GM23338 (cell line): Measurements from ENCODE around the gene ECT2. TPM values are rescaled to one million over a fixed set of nuclear protein-coding genes. Genes with fewer than 3 reads are reported as not detected.

ENCODE experiments used
- ATAC-seq: fragments of 200-7000 bp; cut with Tn5 transposase; 3 replicates; pipeline ENCODE4 v1.9.1; 2020
- DNase-seq: peaks from one replicate; pipeline ENCODE4 v3.0.0-alpha.2; 2015; ENCODE audit warnings: low spot score
- H2AFZ ChIP-seq: fragments of 200-600 bp; sonication (generic); 2 replicates; pipeline ENCODE4 v1.8.0; 2016; ENCODE audit warnings: antibody characterized with exemption, mild to moderate bottlenecking, moderate library complexity
- H3F3A ChIP-seq: fragments of 200-600 bp; sonication (generic); replicated peaks from 2 replicates; pipeline ENCODE4 v1.8.0; 2017; ENCODE audit warnings: antibody characterized with exemption, mixed run types, low read depth
- H3K27ac ChIP-seq: fragments of 200-600 bp; sonication (generic); 2 replicates; pipeline ENCODE4 v1.6.1; 2016; ENCODE audit warnings: low read depth
- H3K27me3 ChIP-seq: fragments of 200-600 bp; sonication (generic); 2 replicates; pipeline ENCODE4 v1.8.0; 2016; ENCODE audit warnings: mild to moderate bottlenecking, mixed run types, moderate library complexity; ENCODE audit not compliant: insufficient read depth
- H3K36me3 ChIP-seq: fragments of 200-600 bp; sonication (generic); 2 replicates; pipeline ENCODE4 v1.8.0; 2016; ENCODE audit warnings: mild to moderate bottlenecking; ENCODE audit not compliant: insufficient read depth
- H3K4me1 ChIP-seq: fragments of 200-600 bp; sonication (generic); 2 replicates; pipeline ENCODE4 v1.8.0; 2016; ENCODE audit warnings: mild to moderate bottlenecking, moderate library complexity; ENCODE audit not compliant: insufficient read depth
- H3K4me2 ChIP-seq: fragments of 200-600 bp; sonication (generic); 2 replicates; pipeline ENCODE4 v1.7.1; 2017; ENCODE audit warnings: mixed run types
- H3K4me3 ChIP-seq: fragments of 200-600 bp; sonication (generic); 2 replicates; pipeline ENCODE4 v1.6.1; 2016; ENCODE audit warnings: mixed run types
- H3K79me2 ChIP-seq: fragments of 200-600 bp; sonication (generic); replicated peaks from 2 replicates; pipeline ENCODE4 v1.8.0; 2017; ENCODE audit warnings: mild to moderate bottlenecking; ENCODE audit not compliant: insufficient read depth
- H3K9me2 ChIP-seq: fragments of 200-600 bp; sonication (generic); 2 replicates; pipeline ENCODE4 v1.8.0; 2017; ENCODE audit not compliant: insufficient read depth
- H4K20me1 ChIP-seq: fragments of 200-600 bp; sonication (generic); replicated peaks from 2 replicates; pipeline ENCODE4 v1.8.0; 2017; ENCODE audit warnings: mild to moderate bottlenecking; ENCODE audit not compliant: insufficient read depth
- H3K27ac Mint-ChIP-seq: 2 replicates; pipeline ENCODE4 v1.8.0; 2020; ENCODE audit warnings: inconsistent platforms, mild to moderate bottlenecking, moderate library complexity, mixed read lengths
- H3K27me3 Mint-ChIP-seq: 3 replicates; pipeline ENCODE4 v1.8.0; 2022; ENCODE audit warnings: low read depth, mild to moderate bottlenecking, moderate library complexity, mixed read lengths, inconsistent platforms; ENCODE audit not compliant: insufficient read depth, poor library complexity
- H3K36me3 Mint-ChIP-seq: 3 replicates; pipeline ENCODE4 v1.8.0; 2021; ENCODE audit warnings: low read depth, mild to moderate bottlenecking, inconsistent platforms, moderate library complexity, mixed read lengths
- H3K4me1 Mint-ChIP-seq: 3 replicates; pipeline ENCODE4 v1.8.0; 2020; ENCODE audit warnings: mild to moderate bottlenecking, inconsistent platforms, mixed read lengths
- H3K4me3 Mint-ChIP-seq: 3 replicates; pipeline ENCODE4 v1.8.0; 2021; ENCODE audit warnings: moderate library complexity, mild to moderate bottlenecking, inconsistent platforms, mixed read lengths
- H3K9me3 Mint-ChIP-seq: 3 replicates; pipeline ENCODE4 v1.8.0; 2020; ENCODE audit warnings: moderate library complexity, mild to moderate bottlenecking, inconsistent platforms, mixed read lengths
- CREB1 ChIP-seq: fragments of 250-450 bp; sonication (Bioruptor Pico); IDR thresholded peaks from 2 replicates; pipeline ENCODE4 v1.5.0; 2020; ENCODE audit warnings: low read depth, mild to moderate bottlenecking, moderate library complexity
- CTCF ChIP-seq, 2 experiments: fragments of 200-600 bp in 1 of 2; sonication (generic) in 1 of 2; conservative IDR thresholded peaks; 2 replicates each; pipeline versions ENCODE4 v1.5.1 to v1.6.1; 2016 to 2017; ENCODE audit warnings: antibody characterized with exemption in 2 of 2, low read depth in 2 of 2, mild to moderate bottlenecking in 2 of 2, moderate library complexity in 1 of 2
- EZH2 ChIP-seq: fragments of 200-600 bp; sonication (generic); IDR thresholded peaks from one replicate; pipeline ENCODE4 v1.8.0; 2017; ENCODE audit warnings: antibody characterized with exemption, mild to moderate bottlenecking, low read depth; ENCODE audit not compliant: unreplicated experiment
- JUNB ChIP-seq: IDR thresholded peaks from one replicate; pipeline ENCODE4 v1.6.1; 2016; ENCODE audit warnings: antibody characterized with exemption; ENCODE audit not compliant: unreplicated experiment
- POLR2AphosphoS5 ChIP-seq: IDR thresholded peaks from 2 replicates; pipeline ENCODE4 v1.6.1; 2016; ENCODE audit warnings: antibody characterized with exemption, low read depth
- REST ChIP-seq: IDR thresholded peaks from one replicate; pipeline ENCODE4 v1.6.1; 2018; ENCODE audit warnings: antibody characterized with exemption; ENCODE audit not compliant: unreplicated experiment
- STAT1 ChIP-seq: IDR thresholded peaks from one replicate; pipeline ENCODE4 v1.6.1; 2016; ENCODE audit warnings: antibody characterized with exemption; ENCODE audit not compliant: unreplicated experiment
- ZNF114 ChIP-seq: fragments of 250-450 bp; sonication (Bioruptor Pico); IDR thresholded peaks from 2 replicates; pipeline ENCODE4 v1.5.0; 2020; ENCODE audit warnings: mild to moderate bottlenecking, moderate library complexity
- ZNF331 ChIP-seq: fragments of 250-450 bp; sonication (Bioruptor Pico); IDR thresholded peaks from 2 replicates; pipeline ENCODE4 v1.5.0; 2020; ENCODE audit warnings: low read depth, mild to moderate bottlenecking, moderate library complexity
- polyA plus RNA-seq: library from polyadenylated mRNA; unstranded; fragments of >200 nt; fragmentation: Nextera tagmentation; extraction: Ambion mirVana; gene quantifications from 2 replicates; pipeline ENCODE4 v1.2.1, GENCODE V29; 2016
- total RNA-seq: library from RNA; depleted of rRNA; stranded (reverse); fragments of >200 nt; shearing (Covaris generic); gene quantifications from 2 replicates; pipeline ENCODE4 v1.2.3, GENCODE V29; 2014
- TF ChIP-seq, protein P1 (sequence below): fragments of 250-450 bp; sonication (Bioruptor Pico); IDR thresholded peaks from 2 replicates; pipeline ENCODE4 v1.5.0; 2020; ENCODE audit warnings: mild to moderate bottlenecking, moderate library complexity

ECT2 gene
- total and polyA plus RNA-seq, 2 experiments from 2014 or later, result 102 to 111 TPM

DNA sequence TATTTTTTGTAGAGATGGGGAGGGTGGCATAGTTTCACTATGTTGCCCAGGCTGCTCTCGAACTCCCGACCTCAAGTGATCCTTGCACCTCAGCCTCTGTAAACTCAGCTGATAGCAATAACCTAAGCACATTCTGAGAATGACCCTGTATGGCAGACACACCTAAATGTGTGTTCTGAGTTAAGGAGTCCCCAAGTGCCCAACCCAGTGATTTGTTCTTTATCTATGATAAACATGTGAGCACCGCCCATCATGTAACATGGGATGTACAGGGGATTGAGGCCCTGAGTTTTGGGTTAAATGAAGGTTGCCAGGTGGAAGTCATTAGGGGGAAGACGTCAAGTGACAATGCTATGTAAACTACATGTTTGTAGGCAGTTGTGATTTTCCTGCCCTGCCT, 45.4 kb upstream of the ECT2 start (continued):
- no peak for TF ChIP-seq REST
- no peak for TF ChIP-seq CTCF (conservative IDR thresholded peaks at IDR 0.05; ENCODE audit: low read depth in 2 of 2)
- no peak for TF ChIP-seq EZH2
- TF ChIP-seq ZNF114 (CRISPR knock-in tag), result no peak
- no peak for TF ChIP-seq STAT1
- TF ChIP-seq POLR2AphosphoS5, result no peak

GRCh38 chr3:172707030-172707429, 43.5 kb upstream of the ECT2 start:
- H3K4me1 ChIP-seq, result no peaks in the 10 kb centered on the region; the same call in 1 of the 2 replicates
- no peaks in the 10 kb centered on the region for H3K9me2 ChIP-seq
- H3K4me2 ChIP-seq, result no peak overlapping the region
- no peak overlapping the region for H3K27ac Mint-ChIP-seq
- no peak for ATAC-seq
- H3K9me3 Mint-ChIP-seq, result no peaks in the 10 kb centered on the region
- H3K27me3 ChIP-seq, result 0 out of 2 replicates have a peak, but pooled peaks cover 7% of the 10 kb centered on the region
- H3F3A ChIP-seq, result no peaks in the 10 kb centered on the region
- no peaks in the 10 kb centered on the region for H3K36me3 ChIP-seq
- no peak overlapping the region for H2AFZ ChIP-seq
- H3K36me3 Mint-ChIP-seq, result no peaks in the 10 kb centered on the region
- H3K4me1 Mint-ChIP-seq, result peaks cover 9% of the 10 kb centered on the region; the same call in 2 of the 3 replicates
- no peak overlapping the region for H3K4me3 ChIP-seq
- TF ChIP-seq ZNF331 (no peak), JUNB (no peak), POLR2AphosphoS5 (no peak), REST (no peak), CREB1 (CRISPR knock-in tag) (no peak)
- TF ChIP-seq, protein P1, sequence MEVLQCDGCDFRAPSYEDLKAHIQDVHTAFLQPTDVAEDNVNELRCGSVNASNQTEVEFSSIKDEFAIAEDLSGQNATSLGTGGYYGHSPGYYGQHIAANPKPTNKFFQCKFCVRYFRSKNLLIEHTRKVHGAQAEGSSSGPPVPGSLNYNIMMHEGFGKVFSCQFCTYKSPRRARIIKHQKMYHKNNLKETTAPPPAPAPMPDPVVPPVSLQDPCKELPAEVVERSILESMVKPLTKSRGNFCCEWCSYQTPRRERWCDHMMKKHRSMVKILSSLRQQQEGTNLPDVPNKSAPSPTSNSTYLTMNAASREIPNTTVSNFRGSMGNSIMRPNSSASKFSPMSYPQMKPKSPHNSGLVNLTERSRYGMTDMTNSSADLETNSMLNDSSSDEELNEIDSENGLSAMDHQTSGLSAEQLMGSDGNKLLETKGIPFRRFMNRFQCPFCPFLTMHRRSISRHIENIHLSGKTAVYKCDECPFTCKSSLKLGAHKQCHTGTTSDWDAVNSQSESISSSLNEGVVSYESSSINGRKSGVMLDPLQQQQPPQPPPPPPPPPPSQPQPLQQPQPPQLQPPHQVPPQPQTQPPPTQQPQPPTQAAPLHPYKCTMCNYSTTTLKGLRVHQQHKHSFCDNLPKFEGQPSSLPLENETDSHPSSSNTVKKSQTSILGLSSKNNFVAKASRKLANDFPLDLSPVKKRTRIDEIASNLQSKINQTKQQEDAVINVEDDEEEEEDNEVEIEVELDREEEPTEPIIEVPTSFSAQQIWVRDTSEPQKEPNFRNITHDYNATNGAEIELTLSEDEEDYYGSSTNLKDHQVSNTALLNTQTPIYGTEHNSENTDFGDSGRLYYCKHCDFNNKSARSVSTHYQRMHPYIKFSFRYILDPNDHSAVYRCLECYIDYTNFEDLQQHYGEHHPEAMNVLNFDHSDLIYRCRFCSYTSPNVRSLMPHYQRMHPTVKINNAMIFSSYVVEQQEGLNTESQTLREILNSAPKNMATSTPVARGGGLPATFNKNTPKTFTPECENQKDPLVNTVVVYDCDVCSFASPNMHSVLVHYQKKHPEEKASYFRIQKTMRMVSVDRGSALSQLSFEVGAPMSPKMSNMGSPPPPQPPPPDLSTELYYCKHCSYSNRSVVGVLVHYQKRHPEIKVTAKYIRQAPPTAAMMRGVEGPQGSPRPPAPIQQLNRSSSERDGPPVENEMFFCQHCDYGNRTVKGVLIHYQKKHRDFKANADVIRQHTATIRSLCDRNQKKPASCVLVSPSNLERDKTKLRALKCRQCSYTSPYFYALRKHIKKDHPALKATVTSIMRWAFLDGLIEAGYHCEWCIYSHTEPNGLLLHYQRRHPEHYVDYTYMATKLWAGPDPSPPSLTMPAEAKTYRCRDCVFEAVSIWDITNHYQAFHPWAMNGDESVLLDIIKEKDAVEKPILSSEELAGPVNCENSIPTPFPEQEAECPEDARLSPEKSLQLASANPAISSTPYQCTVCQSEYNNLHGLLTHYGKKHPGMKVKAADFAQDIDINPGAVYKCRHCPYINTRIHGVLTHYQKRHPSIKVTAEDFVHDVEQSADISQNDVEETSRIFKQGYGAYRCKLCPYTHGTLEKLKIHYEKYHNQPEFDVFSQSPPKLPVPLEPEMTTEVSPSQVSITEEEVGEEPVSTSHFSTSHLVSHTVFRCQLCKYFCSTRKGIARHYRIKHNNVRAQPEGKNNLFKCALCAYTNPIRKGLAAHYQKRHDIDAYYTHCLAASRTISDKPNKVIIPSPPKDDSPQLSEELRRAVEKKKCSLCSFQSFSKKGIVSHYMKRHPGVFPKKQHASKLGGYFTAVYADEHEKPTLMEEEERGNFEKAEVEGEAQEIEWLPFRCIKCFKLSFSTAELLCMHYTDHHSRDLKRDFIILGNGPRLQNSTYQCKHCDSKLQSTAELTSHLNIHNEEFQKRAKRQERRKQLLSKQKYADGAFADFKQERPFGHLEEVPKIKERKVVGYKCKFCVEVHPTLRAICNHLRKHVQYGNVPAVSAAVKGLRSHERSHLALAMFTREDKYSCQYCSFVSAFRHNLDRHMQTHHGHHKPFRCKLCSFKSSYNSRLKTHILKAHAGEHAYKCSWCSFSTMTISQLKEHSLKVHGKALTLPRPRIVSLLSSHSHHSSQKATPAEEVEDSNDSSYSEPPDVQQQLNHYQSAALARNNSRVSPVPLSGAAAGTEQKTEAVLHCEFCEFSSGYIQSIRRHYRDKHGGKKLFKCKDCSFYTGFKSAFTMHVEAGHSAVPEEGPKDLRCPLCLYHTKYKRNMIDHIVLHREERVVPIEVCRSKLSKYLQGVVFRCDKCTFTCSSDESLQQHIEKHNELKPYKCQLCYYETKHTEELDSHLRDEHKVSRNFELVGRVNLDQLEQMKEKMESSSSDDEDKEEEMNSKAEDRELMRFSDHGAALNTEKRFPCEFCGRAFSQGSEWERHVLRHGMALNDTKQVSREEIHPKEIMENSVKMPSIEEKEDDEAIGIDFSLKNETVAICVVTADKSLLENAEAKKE (CRISPR knock-in tag), result no peak
- H3K27me3 Mint-ChIP-seq, result peaks cover 5% of the 10 kb centered on the region
- no peak for DNase-seq
- H3K4me3 Mint-ChIP-seq, result no peak overlapping the region
- no peaks in the 10 kb centered on the region for H4K20me1 ChIP-seq
- peaks cover 4% of the 10 kb centered on the region; the same call in 1 of the 2 replicates for H3K79me2 ChIP-seq
- H3K27ac ChIP-seq, result no peak overlapping the region
